Measurements from ENCODE around the gene CDC25A. TPM values are rescaled to one million over a fixed set of nuclear protein-coding genes. Genes with fewer than 3 reads are reported as not detected.

Gene CDC25A
- total RNA-seq, 1 experiment from 2014 or later, result 19.6 TPM

- Histone ChIP-seq H3K9ac (ENCODE audit: low read length) (no peak overlapping the region), H3K9me3 (ENCODE audit: control insufficient read depth in 1 of 2, insufficient read depth in 1 of 2, low read depth in 1 of 2, low read length in 2 of 2) (no peaks in the 10 kb centered on the region), H3K36me3 (ENCODE audit: control insufficient read depth in 1 of 2, insufficient read depth in 2 of 2, low read length in 2 of 2) (no peaks in the 10 kb centered on the region), H3K4me2 (ENCODE audit: low read length) (no peak overlapping the region), H3K4me3 (replicated peaks in 1 of 2; ENCODE audit: low read depth in 1 of 2, low read length in 2 of 2) (no peak overlapping the region), H3K4me1 (ENCODE audit: control insufficient read depth in 1 of 2, insufficient read depth in 2 of 2, low read length in 2 of 2) (no peaks in the 10 kb centered on the region), H3K27me3 (ENCODE audit: insufficient read depth, low read length) (no peaks in the 10 kb centered on the region), H3K9me2 (ENCODE audit: insufficient read depth) (no peaks in the 10 kb centered on the region), H4K20me1 (ENCODE audit: insufficient read depth) (no peaks in the 10 kb centered on the region), H3K79me2 (ENCODE audit: insufficient read depth, low read length) (no peaks in the 10 kb centered on the region), H3K27ac (ENCODE audit: low read depth, low read length) (no peak overlapping the region), H2AFZ (ENCODE audit: low read depth, low read length, poor library complexity, severe bottlenecking) (no peak overlapping the region)
- BruUV-seq (replicated peaks), result no TSS peak
- ChIA-PET CTCF (no interaction called here), POLR2A (no interaction called here), RAD21 (ENCODE audit: low non-redundant PET in 1 of 2, low total read pairs in 2 of 2, uncharacterized antibody in 2 of 2, unreplicated experiment in 2 of 2) (no interaction called here)
- intact Hi-C loops (cut with micrococcal nuclease), result no loop called here
- TF ChIP-seq ZBTB33 (IDR thresholded peaks at IDR 0.05; ENCODE audit: extremely low read depth, insufficient replicate concordance, low read length), result no peak
- TF ChIP-seq CEBPB (IDR thresholded peaks at IDR 0.05; ENCODE audit: low read depth), result no peak
- no peak for TF ChIP-seq EZH2 (IDR thresholded peaks at IDR 0.05)
- TF ChIP-seq SIN3A (IDR thresholded peaks at IDR 0.05; ENCODE audit: low read depth), result no peak
- TF ChIP-seq, protein P1, sequence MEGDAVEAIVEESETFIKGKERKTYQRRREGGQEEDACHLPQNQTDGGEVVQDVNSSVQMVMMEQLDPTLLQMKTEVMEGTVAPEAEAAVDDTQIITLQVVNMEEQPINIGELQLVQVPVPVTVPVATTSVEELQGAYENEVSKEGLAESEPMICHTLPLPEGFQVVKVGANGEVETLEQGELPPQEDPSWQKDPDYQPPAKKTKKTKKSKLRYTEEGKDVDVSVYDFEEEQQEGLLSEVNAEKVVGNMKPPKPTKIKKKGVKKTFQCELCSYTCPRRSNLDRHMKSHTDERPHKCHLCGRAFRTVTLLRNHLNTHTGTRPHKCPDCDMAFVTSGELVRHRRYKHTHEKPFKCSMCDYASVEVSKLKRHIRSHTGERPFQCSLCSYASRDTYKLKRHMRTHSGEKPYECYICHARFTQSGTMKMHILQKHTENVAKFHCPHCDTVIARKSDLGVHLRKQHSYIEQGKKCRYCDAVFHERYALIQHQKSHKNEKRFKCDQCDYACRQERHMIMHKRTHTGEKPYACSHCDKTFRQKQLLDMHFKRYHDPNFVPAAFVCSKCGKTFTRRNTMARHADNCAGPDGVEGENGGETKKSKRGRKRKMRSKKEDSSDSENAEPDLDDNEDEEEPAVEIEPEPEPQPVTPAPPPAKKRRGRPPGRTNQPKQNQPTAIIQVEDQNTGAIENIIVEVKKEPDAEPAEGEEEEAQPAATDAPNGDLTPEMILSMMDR (IDR thresholded peaks at IDR 0.05 in 2 of 3, conservative IDR thresholded peaks at IDR 0.05 in 1 of 3; ENCODE audit: borderline replicate concordance in 1 of 3, insufficient read depth in 1 of 3, low read depth in 2 of 3, low read length in 2 of 3), result no peak
- no peak for TF ChIP-seq SP1 (IDR thresholded peaks at IDR 0.05; ENCODE audit: low read depth)
- TF ChIP-seq, protein P2, sequence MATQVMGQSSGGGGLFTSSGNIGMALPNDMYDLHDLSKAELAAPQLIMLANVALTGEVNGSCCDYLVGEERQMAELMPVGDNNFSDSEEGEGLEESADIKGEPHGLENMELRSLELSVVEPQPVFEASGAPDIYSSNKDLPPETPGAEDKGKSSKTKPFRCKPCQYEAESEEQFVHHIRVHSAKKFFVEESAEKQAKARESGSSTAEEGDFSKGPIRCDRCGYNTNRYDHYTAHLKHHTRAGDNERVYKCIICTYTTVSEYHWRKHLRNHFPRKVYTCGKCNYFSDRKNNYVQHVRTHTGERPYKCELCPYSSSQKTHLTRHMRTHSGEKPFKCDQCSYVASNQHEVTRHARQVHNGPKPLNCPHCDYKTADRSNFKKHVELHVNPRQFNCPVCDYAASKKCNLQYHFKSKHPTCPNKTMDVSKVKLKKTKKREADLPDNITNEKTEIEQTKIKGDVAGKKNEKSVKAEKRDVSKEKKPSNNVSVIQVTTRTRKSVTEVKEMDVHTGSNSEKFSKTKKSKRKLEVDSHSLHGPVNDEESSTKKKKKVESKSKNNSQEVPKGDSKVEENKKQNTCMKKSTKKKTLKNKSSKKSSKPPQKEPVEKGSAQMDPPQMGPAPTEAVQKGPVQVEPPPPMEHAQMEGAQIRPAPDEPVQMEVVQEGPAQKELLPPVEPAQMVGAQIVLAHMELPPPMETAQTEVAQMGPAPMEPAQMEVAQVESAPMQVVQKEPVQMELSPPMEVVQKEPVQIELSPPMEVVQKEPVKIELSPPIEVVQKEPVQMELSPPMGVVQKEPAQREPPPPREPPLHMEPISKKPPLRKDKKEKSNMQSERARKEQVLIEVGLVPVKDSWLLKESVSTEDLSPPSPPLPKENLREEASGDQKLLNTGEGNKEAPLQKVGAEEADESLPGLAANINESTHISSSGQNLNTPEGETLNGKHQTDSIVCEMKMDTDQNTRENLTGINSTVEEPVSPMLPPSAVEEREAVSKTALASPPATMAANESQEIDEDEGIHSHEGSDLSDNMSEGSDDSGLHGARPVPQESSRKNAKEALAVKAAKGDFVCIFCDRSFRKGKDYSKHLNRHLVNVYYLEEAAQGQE (IDR thresholded peaks at IDR 0.05; ENCODE audit: low read depth), result no peak
- TF ChIP-seq YY1 (IDR thresholded peaks at IDR 0.05; ENCODE audit: extremely low read depth, insufficient replicate concordance, low read depth, low read length), result no peak
- no peak for TF ChIP-seq RAD21 (IDR thresholded peaks at IDR 0.05; ENCODE audit: low read depth)
- no peak for TF ChIP-seq FOSL1 (IDR thresholded peaks at IDR 0.05; ENCODE audit: low read depth)
- TF ChIP-seq POLR2A (IDR thresholded peaks at IDR 0.05; ENCODE audit: borderline replicate concordance, extremely low read depth, insufficient read depth, insufficient read length), result no peak
- no peak for TF ChIP-seq CBX3 (IDR thresholded peaks at IDR 0.05; ENCODE audit: low read depth)
- DNase-seq (ENCODE audit: low read depth, low spot score) (no peak), ATAC-seq (no peak)
Measured at GRCh38 chr3:48135552-48136495, 52.4 kb downstream of the CDC25A start.

Data from HCT116 (cell line).